CD8-positive, alpha-beta memory T cell (primary cell): ENCODE data around the gene HIVEP2. TPM values are rescaled to one million over a fixed set of nuclear protein-coding genes. Genes with fewer than 3 reads are reported as not detected.
A peak's percentile ranks its signal among the peaks of the same experiment; 100 is the strongest.

Experiments used
- CTCF ChIA-PET: fragments of 350-600 bp; sonication (Branson Sonifier 250); formaldehyde crosslinking; loops from one replicate; lab custom pipeline; 2021; ENCODE audit warnings: antibody characterized with exemption; lab: Charles Lee
- POLR2A ChIA-PET: fragments of 350-600 bp; sonication (Branson Sonifier 250); formaldehyde crosslinking; loops from one replicate; lab custom pipeline; 2021; ENCODE audit warnings: antibody characterized with exemption; lab: Charles Lee
- DNase-seq, 5 donors: peaks; one replicate each; pipeline versions ENCODE4 v3.0.0 to v3.0.0-alpha.2; 2020 to 2022; ENCODE audit warnings: mixed read lengths in 1 of 5
- H3K27ac ChIP-seq: one replicate; pipeline ENCODE4 v1.7.0; 2013; ENCODE audit warnings: low read depth, mild to moderate bottlenecking, low read length, moderate library complexity
- H3K27me3 ChIP-seq: 2 replicates; pipeline ENCODE4 v1.7.0; 2013; ENCODE audit warnings: low read length, mild to moderate bottlenecking; ENCODE audit not compliant: insufficient read depth, poor library complexity, severe bottlenecking
- H3K36me3 ChIP-seq: 2 replicates; pipeline ENCODE4 v1.7.0; 2013; ENCODE audit warnings: mild to moderate bottlenecking, low read length, moderate library complexity; ENCODE audit not compliant: insufficient read depth
- H3K4me1 ChIP-seq: 2 replicates; pipeline ENCODE4 v1.7.0; 2013; ENCODE audit warnings: mild to moderate bottlenecking, low read length, moderate library complexity; ENCODE audit not compliant: insufficient read depth
- H3K4me3 ChIP-seq: 2 replicates; pipeline ENCODE4 v1.7.0; 2013; ENCODE audit warnings: mild to moderate bottlenecking, low read length
- H3K9me3 ChIP-seq: 2 replicates; pipeline ENCODE4 v1.7.0; 2013; ENCODE audit warnings: mild to moderate bottlenecking, low read length
- H3K27ac Mint-ChIP-seq, 8 donors: one replicate each; pipeline ENCODE4 v1.8.0; 2020 to 2021; ENCODE audit warnings: mixed read lengths in 8 of 8, mild to moderate bottlenecking in 6 of 8, inconsistent platforms in 3 of 8, moderate library complexity in 3 of 8
- H3K27me3 Mint-ChIP-seq, 2 donors: one replicate each; pipeline ENCODE4 v1.8.0; 2020 to 2021; ENCODE audit warnings: mixed read lengths in 2 of 2, mild to moderate bottlenecking in 1 of 2, moderate library complexity in 1 of 2
- H3K36me3 Mint-ChIP-seq, 3 donors: one replicate each; pipeline ENCODE4 v1.8.0; 2020 to 2021; ENCODE audit warnings: mixed read lengths in 3 of 3, inconsistent platforms in 1 of 3, mild to moderate bottlenecking in 1 of 3
- H3K4me1 Mint-ChIP-seq, 3 donors: one replicate each; pipeline ENCODE4 v1.8.0; 2020 to 2021; ENCODE audit warnings: mixed read lengths in 3 of 3, inconsistent platforms in 1 of 3, mild to moderate bottlenecking in 1 of 3
- H3K4me3 Mint-ChIP-seq, 7 donors: one replicate each; pipeline ENCODE4 v1.8.0; 2020 to 2021; ENCODE audit warnings: mixed read lengths in 7 of 7, mild to moderate bottlenecking in 6 of 7, moderate library complexity in 4 of 7, inconsistent platforms in 2 of 7
- H3K9me3 Mint-ChIP-seq, 5 donors: one replicate each; pipeline ENCODE4 v1.8.0; 2020 to 2022; ENCODE audit warnings: mixed read lengths in 5 of 5, mild to moderate bottlenecking in 3 of 5, moderate library complexity in 2 of 5, inconsistent platforms in 1 of 5
- polyA plus RNA-seq: library from polyadenylated mRNA; unstranded; fragments of 300-500 nt; fragmentation: Illumina TruSeq; gene quantifications from one replicate; pipeline ENCODE4 v1.2.3, GENCODE V29; 2021
- total RNA-seq, 2 experiments: library from RNA; stranded (reverse); gene quantifications; one replicate each; pipeline ENCODE4 v1.2.3, GENCODE V29; 2021

HIVEP2 gene
- total and polyA plus RNA-seq, 3 experiments from 2014 or later = 15.4 to 37.2 (median 37.1) TPM

- Mint-ChIP-seq H3K4me3 (no peak overlapping the region), H3K27me3 (no peaks in the 10 kb centered on the region), H3K4me1 (peaks cover 73 to 95% (median 88%) of the 10 kb centered on the region in 3 donors), H3K9me3 (no peaks in the 10 kb centered on the region), H3K27ac (peak overlapping the region in 3 of 8 donors; percentile 26 to 58 (median 37)), H3K36me3 (peaks cover 0 to 30% (median 7%) of the 10 kb centered on the region in 3 donors)
- POLR2A ChIA-PET = no interaction called here
- H3K4me1 ChIP-seq = peaks cover 16% of the 10 kb centered on the region
- no peak for DNase-seq
- no peak overlapping the region for H3K27ac ChIP-seq
- no peak overlapping the region for H3K4me3 ChIP-seq
- H3K36me3 ChIP-seq = no peaks in the 10 kb centered on the region
- no peaks in the 10 kb centered on the region for H3K9me3 ChIP-seq
- CTCF ChIA-PET = no interaction called here
- H3K27me3 ChIP-seq = no peaks in the 10 kb centered on the region
These were observed 144.7 kb downstream of the HIVEP2 start for GRCh38 chr6:142800240-142800639.

GRCh38 chr6:142799639-142800038, 145.3 kb downstream of the HIVEP2 start:
- ChIA-PET POLR2A (no interaction called here), CTCF (no interaction called here)
- H3K27me3 ChIP-seq = no peaks in the 10 kb centered on the region
- no peak overlapping the region for H3K4me3 ChIP-seq
- peaks cover 16% of the 10 kb centered on the region for H3K4me1 ChIP-seq
- no peaks in the 10 kb centered on the region for H3K27me3 Mint-ChIP-seq
- no peaks in the 10 kb centered on the region for H3K9me3 ChIP-seq
- H3K9me3 Mint-ChIP-seq = no peaks in the 10 kb centered on the region
- H3K36me3 Mint-ChIP-seq = peaks cover 0 to 30% (median 7%) of the 10 kb centered on the region in 3 donors
- H3K4me3 Mint-ChIP-seq = no peak overlapping the region
- H3K4me1 Mint-ChIP-seq = peaks cover 68 to 95% (median 88%) of the 10 kb centered on the region in 3 donors
- peak overlapping the region in 1 of 8 donors; percentile 37 for H3K27ac Mint-ChIP-seq
- DNase-seq = no peak
- H3K36me3 ChIP-seq = no peaks in the 10 kb centered on the region
- H3K27ac ChIP-seq = no peak overlapping the region

- CTCF ChIA-PET = no interaction called here
- H3K4me1 Mint-ChIP-seq = peaks cover 56 to 89% (median 85%) of the 10 kb centered on the region in 3 donors
- no peaks in the 10 kb centered on the region for H3K27me3 ChIP-seq
- H3K36me3 ChIP-seq = no peaks in the 10 kb centered on the region
- H3K27me3 Mint-ChIP-seq = no peaks in the 10 kb centered on the region
- H3K4me1 ChIP-seq = peaks cover 16% of the 10 kb centered on the region
- H3K27ac ChIP-seq = no peak overlapping the region
- no peak overlapping the region for H3K4me3 ChIP-seq
- no peak for DNase-seq
- H3K4me3 Mint-ChIP-seq = no peak overlapping the region
- POLR2A ChIA-PET = interaction anchor here (0.6 kb wide), 1 partner anchor 14 kb away, joined by 3 read pairs; no protein-coding TSS in a partner anchor
- peaks cover 0 to 29% (median 9%) of the 10 kb centered on the region in 3 donors for H3K36me3 Mint-ChIP-seq
- H3K27ac Mint-ChIP-seq = no peak overlapping the region
- H3K9me3 Mint-ChIP-seq = no peaks in the 10 kb centered on the region
- H3K9me3 ChIP-seq = no peaks in the 10 kb centered on the region
These were observed 147.8 kb downstream of the HIVEP2 start for GRCh38 chr6:142797159-142797558.

- H3K9me3 Mint-ChIP-seq = no peaks in the 10 kb centered on the region
- peak overlapping the region in 1 of 8 donors; percentile 13 for H3K27ac Mint-ChIP-seq
- ChIA-PET CTCF (no interaction called here), POLR2A (no interaction called here)
- Histone ChIP-seq H3K36me3 (no peaks in the 10 kb centered on the region), H3K4me1 (peaks cover 21% of the 10 kb centered on the region), H3K9me3 (no peaks in the 10 kb centered on the region), H3K27me3 (no peaks in the 10 kb centered on the region), H3K4me3 (no peak overlapping the region), H3K27ac (no peak overlapping the region)
- peaks cover 0 to 29% (median 7%) of the 10 kb centered on the region in 3 donors for H3K36me3 Mint-ChIP-seq
- H3K4me1 Mint-ChIP-seq = peaks cover 56 to 89% (median 85%) of the 10 kb centered on the region in 3 donors
- H3K27me3 Mint-ChIP-seq = no peaks in the 10 kb centered on the region
- DNase-seq = no peak
- H3K4me3 Mint-ChIP-seq = no peak overlapping the region
These were observed 148.4 kb downstream of the HIVEP2 start for GRCh38 chr6:142796571-142796970.

- Histone ChIP-seq H3K4me1 (peaks cover 24% of the 10 kb centered on the region), H3K27me3 (no peaks in the 10 kb centered on the region), H3K36me3 (no peaks in the 10 kb centered on the region), H3K27ac (no peak overlapping the region), H3K9me3 (no peaks in the 10 kb centered on the region), H3K4me3 (no peak overlapping the region)
- ChIA-PET POLR2A (no interaction called here), CTCF (no interaction called here)
- H3K27me3 Mint-ChIP-seq = no peaks in the 10 kb centered on the region
- H3K4me1 Mint-ChIP-seq = peaks cover 58 to 89% (median 86%) of the 10 kb centered on the region in 3 donors
- H3K27ac Mint-ChIP-seq = no peak overlapping the region
- no peaks in the 10 kb centered on the region for H3K9me3 Mint-ChIP-seq
- no peak for DNase-seq
- peaks cover 0 to 26% (median 6%) of the 10 kb centered on the region in 3 donors for H3K36me3 Mint-ChIP-seq
- no peak overlapping the region for H3K4me3 Mint-ChIP-seq
These were observed 149.0 kb downstream of the HIVEP2 start for GRCh38 chr6:142796024-142796423.

- Histone ChIP-seq H3K9me3 (no peaks in the 10 kb centered on the region), H3K27me3 (no peaks in the 10 kb centered on the region), H3K27ac (no peak overlapping the region), H3K4me3 (no peak overlapping the region), H3K4me1 (peaks cover 30% of the 10 kb centered on the region), H3K36me3 (no peaks in the 10 kb centered on the region)
- H3K36me3 Mint-ChIP-seq = peaks cover 0 to 22% (median 6%) of the 10 kb centered on the region in 3 donors
- H3K4me3 Mint-ChIP-seq = no peak overlapping the region
- CTCF ChIA-PET = no interaction called here
- H3K4me1 Mint-ChIP-seq = peaks cover 53 to 85% (median 83%) of the 10 kb centered on the region in 3 donors
- no peaks in the 10 kb centered on the region for H3K9me3 Mint-ChIP-seq
- H3K27ac Mint-ChIP-seq = peak overlapping the region in 2 of 8 donors; percentile 4 to 18
- POLR2A ChIA-PET = no interaction called here
- H3K27me3 Mint-ChIP-seq = no peaks in the 10 kb centered on the region
- DNase-seq = no peak
These were observed 150.6 kb downstream of the HIVEP2 start for GRCh38 chr6:142794424-142794823.

- H3K36me3 Mint-ChIP-seq = peaks cover 0 to 18% (median 5%) of the 10 kb centered on the region in 3 donors
- Histone ChIP-seq H3K27ac (no peak overlapping the region), H3K27me3 (no peaks in the 10 kb centered on the region), H3K4me1 (peaks cover 38% of the 10 kb centered on the region), H3K36me3 (no peaks in the 10 kb centered on the region), H3K9me3 (no peaks in the 10 kb centered on the region), H3K4me3 (no peak overlapping the region)
- H3K27ac Mint-ChIP-seq = peak overlapping the region in 4 of 8 donors; percentile 21 to 83 (median 51)
- no peaks in the 10 kb centered on the region for H3K27me3 Mint-ChIP-seq
- ChIA-PET POLR2A (no interaction called here), CTCF (interaction anchor here (1.8 kb wide), 1 partner anchor 43 kb away, joined by 4 read pairs; no protein-coding TSS in a partner anchor)
- no peak overlapping the region for H3K4me3 Mint-ChIP-seq
- DNase-seq = no peak
- no peaks in the 10 kb centered on the region for H3K9me3 Mint-ChIP-seq
- H3K4me1 Mint-ChIP-seq = peaks cover 57 to 89% (median 83%) of the 10 kb centered on the region in 3 donors
These were observed 154.7 kb downstream of the HIVEP2 start for GRCh38 chr6:142790257-142790656.

- no peaks in the 10 kb centered on the region for H3K36me3 ChIP-seq
- Mint-ChIP-seq H3K4me1 (peaks cover 58 to 79% (median 79%) of the 10 kb centered on the region in 3 donors), H3K36me3 (peaks cover 0 to 20% (median 3%) of the 10 kb centered on the region in 3 donors), H3K4me3 (peak overlapping the region in 1 of 7 donors; percentile 2), H3K9me3 (no peaks in the 10 kb centered on the region), H3K27ac (peak overlapping the region in 5 of 8 donors; percentile 30 to 61 (median 42)), H3K27me3 (no peaks in the 10 kb centered on the region)
- no peaks in the 10 kb centered on the region for H3K9me3 ChIP-seq
- POLR2A ChIA-PET = interaction anchor here (0.6 kb wide), 2 partner anchors 98 to 178 kb away, joined by 5 to 6 read pairs; no protein-coding TSS in a partner anchor
- H3K27me3 ChIP-seq = no peaks in the 10 kb centered on the region
- no peak overlapping the region for H3K27ac ChIP-seq
- CTCF ChIA-PET = interaction anchor here (1.1 to 1.6 kb wide), 2 partner anchors 52 to 165 kb away, joined by 3 read pairs; no protein-coding TSS in a partner anchor
- peaks cover 43% of the 10 kb centered on the region for H3K4me1 ChIP-seq
- no peak for DNase-seq
- H3K4me3 ChIP-seq = no peak overlapping the region
These were observed 157.6 kb downstream of the HIVEP2 start for GRCh38 chr6:142787422-142787821.
